Measurements from ENCODE around the gene KRTAP5-5.
"Not testable (repeated sequence)": the region's sequence is repeated elsewhere in the genome, so short reads cannot be mapped to it uniquely, and the experiment has no call there.

The KRTAP5-5 gene

DNA sequence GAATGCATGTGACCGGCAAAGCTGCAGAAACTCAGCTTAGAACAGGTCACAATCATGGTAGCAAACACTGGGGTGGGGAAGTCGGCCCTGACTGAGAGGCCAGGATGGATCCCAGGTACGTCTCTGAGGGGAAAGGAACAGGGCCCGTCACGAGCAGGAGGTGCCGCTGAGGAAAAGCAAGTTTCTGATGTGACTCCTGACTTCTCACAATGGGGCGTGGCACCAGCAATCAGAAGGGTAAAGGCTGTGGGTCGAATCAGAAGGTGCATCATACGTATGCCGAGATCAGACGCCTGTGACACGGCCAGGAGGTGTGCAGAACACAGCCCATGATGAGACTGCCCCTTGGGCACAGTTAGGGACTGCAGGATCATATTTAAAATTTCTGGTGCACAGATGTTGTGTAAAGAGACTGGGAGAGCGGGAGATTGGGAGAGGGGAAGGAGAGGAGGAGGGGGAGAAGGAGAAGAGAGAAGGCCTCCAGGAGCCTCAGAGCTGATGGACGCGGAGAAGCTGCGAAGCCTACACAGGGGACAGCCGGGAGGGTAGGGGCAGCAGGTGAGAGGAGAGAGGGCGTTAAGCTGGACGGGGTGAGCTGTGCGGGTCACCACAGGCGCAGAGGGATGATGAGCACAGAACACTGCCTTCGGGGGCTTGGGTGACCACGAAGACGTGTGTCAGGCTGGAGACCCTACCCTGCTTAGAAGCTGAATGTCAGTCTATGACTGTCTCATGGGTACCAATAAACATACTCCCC, 30.7 kb downstream of the KRTAP5-5 start:
- no peak for TF ChIP-seq POLR2AphosphoS5 (IDR thresholded peaks at IDR 0.05; ENCODE audit: borderline replicate concordance, low read depth, low read length)
- TF ChIP-seq FOXP2 (optimal IDR thresholded peaks at IDR 0.05; ENCODE audit: control extremely low read depth, extremely low read length, insufficient read depth) = no peak
- TF ChIP-seq EZH2 (IDR thresholded peaks at IDR 0.05) = no peak
- Histone ChIP-seq H3K36me3 (ENCODE audit: insufficient read depth, low read length) (no peaks in the 10 kb centered on the region), H3K4me3 (no peak overlapping the region), H3K9ac (ENCODE audit: insufficient read length) (no peak overlapping the region), H3K27ac (no peak overlapping the region), H3K9me3 (ENCODE audit: low read depth, low read length) (no peaks in the 10 kb centered on the region)
- no peak for DNase-seq (ENCODE audit: low read depth, low spot score)

DNA sequence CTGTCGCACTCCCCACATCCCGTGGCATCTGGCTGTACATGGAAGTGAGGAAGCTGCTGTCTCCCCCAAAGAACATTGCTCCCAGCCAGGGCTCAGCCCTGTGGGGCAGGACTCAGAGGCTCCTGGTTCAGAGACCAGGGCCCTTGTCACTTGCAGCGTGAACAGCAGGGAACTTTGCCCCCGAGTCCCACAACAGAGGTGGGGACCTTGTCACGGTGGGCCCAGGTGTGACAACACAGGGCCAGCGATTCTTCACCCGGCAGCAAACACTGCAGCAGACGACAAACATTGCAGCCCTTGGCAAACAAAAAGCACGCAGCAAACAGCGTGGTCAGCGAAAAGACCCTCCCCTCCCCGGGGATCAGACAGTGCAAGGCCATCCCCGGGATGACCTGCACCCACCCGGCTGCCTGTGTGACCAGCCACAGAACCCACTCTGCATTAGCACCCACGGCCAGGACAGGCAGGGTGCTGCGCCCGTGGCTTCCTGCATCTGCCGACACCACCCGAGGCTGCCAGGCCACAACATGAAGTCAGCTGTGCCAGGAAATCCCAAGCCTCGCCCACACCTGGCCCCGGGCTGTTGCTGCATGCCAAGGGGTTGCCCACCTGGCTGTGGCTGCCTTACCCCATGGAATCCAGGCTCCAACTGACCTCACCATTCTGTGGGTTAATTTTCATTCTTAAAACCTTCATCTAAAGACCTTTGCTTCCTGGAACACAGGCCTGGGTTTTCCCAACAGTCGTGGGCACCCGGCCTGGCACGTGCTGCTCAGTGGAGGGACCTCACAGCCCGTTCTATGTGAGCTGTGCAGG, 32.1 kb downstream of the KRTAP5-5 start:
- not testable (repeated sequence) for H3K36me3 ChIP-seq (ENCODE audit: insufficient read depth, low read length); H3K9ac ChIP-seq (ENCODE audit: insufficient read length); H3K27ac ChIP-seq; H3K4me3 ChIP-seq; DNase-seq (ENCODE audit: low read depth, low spot score); H3K9me3 ChIP-seq (ENCODE audit: low read depth, low read length)

DNA sequence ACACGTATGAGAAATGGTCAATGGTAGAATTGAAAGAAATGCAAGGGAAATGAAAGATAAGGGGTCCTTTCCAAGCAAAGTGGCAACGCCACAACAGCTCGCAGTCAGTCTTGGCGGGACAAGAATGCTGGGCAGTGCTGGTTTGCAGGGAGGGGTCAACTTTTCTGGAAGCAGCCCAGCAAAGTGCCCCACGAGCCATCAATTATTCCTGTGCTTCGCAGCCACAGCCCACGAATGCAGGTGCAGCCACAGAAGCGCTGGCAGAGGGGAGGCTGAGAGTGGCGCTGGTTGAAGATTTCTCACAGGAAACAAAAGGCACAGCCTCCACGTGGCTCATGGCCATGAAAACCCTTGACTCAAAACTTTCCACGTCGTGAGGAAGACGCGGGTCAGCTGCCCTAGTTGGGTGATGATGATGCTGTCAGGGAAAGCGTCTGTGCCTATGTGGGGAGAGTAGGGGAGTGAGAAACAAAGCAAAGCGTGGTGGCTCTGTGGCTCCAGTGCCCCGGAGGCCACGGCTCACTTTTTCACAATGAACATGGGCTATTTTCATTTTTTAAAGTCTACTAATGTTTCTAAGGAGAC, 33.2 kb downstream of the KRTAP5-5 start:
- H3K9ac ChIP-seq (ENCODE audit: insufficient read length); H3K27ac ChIP-seq; H3K36me3 ChIP-seq (ENCODE audit: insufficient read depth, low read length); DNase-seq (ENCODE audit: low read depth, low spot score); H3K9me3 ChIP-seq (ENCODE audit: low read depth, low read length); H3K4me3 ChIP-seq: not testable (repeated sequence)

GRCh38 chr11:1665313-1665712, 35.7 kb downstream of the KRTAP5-5 start:
- TF ChIP-seq EZH2 (IDR thresholded peaks at IDR 0.05) = no peak
- TF ChIP-seq POLR2AphosphoS5 (IDR thresholded peaks at IDR 0.05; ENCODE audit: borderline replicate concordance, low read depth, low read length) = no peak
- no peak for TF ChIP-seq FOXP2 (optimal IDR thresholded peaks at IDR 0.05; ENCODE audit: control extremely low read depth, extremely low read length, insufficient read depth)
- no peaks in the 10 kb centered on the region for H3K36me3 ChIP-seq (ENCODE audit: insufficient read depth, low read length)
- H3K27ac ChIP-seq = no peak overlapping the region
- DNase-seq (ENCODE audit: low read depth, low spot score) = no peak
- no peaks in the 10 kb centered on the region for H3K9me3 ChIP-seq (ENCODE audit: low read depth, low read length)
- H3K4me3 ChIP-seq = no peak overlapping the region
- no peak overlapping the region for H3K9ac ChIP-seq (ENCODE audit: insufficient read length)

GRCh38 chr11:1667121-1667850, 37.7 kb downstream of the KRTAP5-5 start:
- H3K36me3 ChIP-seq (ENCODE audit: insufficient read depth, low read length) = no peaks in the 10 kb centered on the region
- H3K27ac ChIP-seq = no peak overlapping the region
- TF ChIP-seq EZH2 (IDR thresholded peaks at IDR 0.05) = no peak
- no peak for TF ChIP-seq POLR2AphosphoS5 (IDR thresholded peaks at IDR 0.05; ENCODE audit: borderline replicate concordance, low read depth, low read length)
- no peak for TF ChIP-seq FOXP2 (optimal IDR thresholded peaks at IDR 0.05; ENCODE audit: control extremely low read depth, extremely low read length, insufficient read depth)
- no peaks in the 10 kb centered on the region for H3K9me3 ChIP-seq (ENCODE audit: low read depth, low read length)
- no peak overlapping the region for H3K4me3 ChIP-seq
- no peak overlapping the region for H3K9ac ChIP-seq (ENCODE audit: insufficient read length)
- DNase-seq (ENCODE audit: low read depth, low spot score) = no peak

GRCh38 chr11:1667906-1668305, 38.3 kb downstream of the KRTAP5-5 start:
- no peak for DNase-seq (ENCODE audit: low read depth, low spot score)
- Histone ChIP-seq H3K4me3 (no peak overlapping the region), H3K27ac (no peak overlapping the region), H3K36me3 (ENCODE audit: insufficient read depth, low read length) (no peaks in the 10 kb centered on the region), H3K9me3 (ENCODE audit: low read depth, low read length) (no peaks in the 10 kb centered on the region), H3K9ac (ENCODE audit: insufficient read length) (no peak overlapping the region)
- TF ChIP-seq EZH2 (IDR thresholded peaks at IDR 0.05) (no peak), POLR2AphosphoS5 (IDR thresholded peaks at IDR 0.05; ENCODE audit: borderline replicate concordance, low read depth, low read length) (no peak), FOXP2 (optimal IDR thresholded peaks at IDR 0.05; ENCODE audit: control extremely low read depth, extremely low read length, insufficient read depth) (no peak)

DNA sequence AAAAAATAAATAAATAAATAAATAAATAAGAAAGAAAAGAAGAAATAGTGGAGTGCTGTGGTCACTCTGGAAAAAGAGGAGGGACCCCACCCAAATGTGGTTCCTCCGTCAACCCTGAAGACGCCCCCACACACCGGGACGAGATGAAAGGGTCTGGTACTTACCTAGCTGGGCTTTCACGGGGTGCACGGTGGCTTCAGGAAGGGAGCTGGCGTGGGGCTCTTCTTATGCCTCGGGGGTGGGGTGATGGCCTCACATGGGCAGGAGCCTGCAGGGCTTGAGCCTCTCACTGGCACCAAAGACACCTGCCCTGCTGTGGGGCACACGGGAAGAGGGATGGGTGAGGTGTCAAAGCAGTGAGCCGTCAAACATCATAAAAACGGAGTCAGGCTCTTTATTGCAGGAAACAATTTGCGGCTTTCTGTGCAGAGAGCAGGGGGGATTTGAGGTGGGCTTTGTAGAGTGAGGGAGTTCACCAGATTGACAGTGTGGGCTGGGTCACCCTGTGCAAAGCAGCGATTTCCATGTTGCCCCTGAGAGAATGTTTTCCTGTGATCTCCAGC, 39.4 kb downstream of the KRTAP5-5 start:
- H3K36me3 ChIP-seq (ENCODE audit: insufficient read depth, low read length) = no peaks in the 10 kb centered on the region
- H3K4me3 ChIP-seq = no peak overlapping the region
- H3K27ac ChIP-seq = no peak overlapping the region
- no peaks in the 10 kb centered on the region for H3K9me3 ChIP-seq (ENCODE audit: low read depth, low read length)
- TF ChIP-seq FOXP2 (optimal IDR thresholded peaks at IDR 0.05; ENCODE audit: control extremely low read depth, extremely low read length, insufficient read depth) (no peak), EZH2 (IDR thresholded peaks at IDR 0.05) (peak; percentile 45), POLR2AphosphoS5 (IDR thresholded peaks at IDR 0.05; ENCODE audit: borderline replicate concordance, low read depth, low read length) (no peak)
- H3K9ac ChIP-seq (ENCODE audit: insufficient read length) = no peak overlapping the region
- no peak for DNase-seq (ENCODE audit: low read depth, low spot score)

All from SK-N-MC (cell line).